Measurements from ENCODE around the gene TTPAL. TPM values are rescaled to one million over a fixed set of nuclear protein-coding genes. Genes with fewer than 3 reads are reported as not detected.

Gene TTPAL
- polyA plus RNA-seq, 1 of the 3 experiments (the other 2 are of a cell fraction) = 5.7 TPM

GRCh38 chr20:44480097-44480496 lies 4.4 kb downstream of the TTPAL start (continued):
- no peak for TF ChIP-seq REST (IDR thresholded peaks at IDR 0.05; ENCODE audit: low read depth, low read length)
- TF ChIP-seq EP300 (IDR thresholded peaks at IDR 0.05; ENCODE audit: borderline replicate concordance in 1 of 2, low read depth in 1 of 2, low read length in 1 of 2) = no peak
- no peak for TF ChIP-seq NFIC (IDR thresholded peaks at IDR 0.05; ENCODE audit: borderline replicate concordance)
- no peak for TF ChIP-seq PBX3 (IDR thresholded peaks at IDR 0.05)
- TF ChIP-seq SIN3A (IDR thresholded peaks at IDR 0.05; ENCODE audit: borderline replicate concordance, low read depth, low read length) = no peak
- no peak for TF ChIP-seq FOXJ3 (CRISPR knock-in tag; IDR thresholded peaks at IDR 0.05)

- Histone ChIP-seq H3K27me3 (ENCODE audit: insufficient read depth) (no peaks in the 10 kb centered on the region), H3K9me3 (no peaks in the 10 kb centered on the region), H3K36me3 (replicated peaks in 1 of 2; ENCODE audit: control insufficient read depth in 1 of 2, insufficient read depth in 2 of 2, low read length in 1 of 2) (peaks cover 16 to 39% of the 10 kb centered on the region in 2 experiments), H3K9me2 (no peaks in the 10 kb centered on the region), H3F3A (replicated peaks; ENCODE audit: insufficient read depth) (peaks cover 4% of the 10 kb centered on the region), H2AFZ (ENCODE audit: low read depth) (no peak overlapping the region), H3K9ac (no peak overlapping the region), H3K4me1 (ENCODE audit: control insufficient read depth in 1 of 2, insufficient read depth in 2 of 2, low read depth in 1 of 2, low read length in 1 of 2) (peaks cover 0 to 5% of the 10 kb centered on the region in 2 experiments; a peak in 2 of 4 replicates), H3K4me2 (no peak overlapping the region), H3K27ac (ENCODE audit: low read depth in 2 of 2, low read length in 1 of 2) (no peak overlapping the region), H3K79me2 (ENCODE audit: insufficient read depth) (peaks cover 18% of the 10 kb centered on the region; the same call in 1 of the 2 replicates), H3K4me3 (ENCODE audit: low read depth in 2 of 2, low read length in 1 of 2) (no peak overlapping the region), H4K20me1 (ENCODE audit: insufficient read depth) (no peaks in the 10 kb centered on the region)
- no peak for DNase-seq
- WGBS (ENCODE audit: low lambda C conversion rate) = 82% methylated on average over 6 of the region's 6 CpGs
- ChIA-PET POLR2A (no interaction called here), CTCF (no interaction called here)
- TF ChIP-seq SMC3 (IDR thresholded peaks at IDR 0.05; ENCODE audit: low read depth, low read length) (no peak), RFX5 (IDR thresholded peaks at IDR 0.05; ENCODE audit: low read length) (no peak), YY1 (IDR thresholded peaks at IDR 0.05; ENCODE audit: low read depth) (no peak), SIN3A (IDR thresholded peaks at IDR 0.05; ENCODE audit: borderline replicate concordance, low read depth, low read length) (no peak), GATA2 (CRISPR knock-in tag; IDR thresholded peaks at IDR 0.05) (no peak), CHD2 (IDR thresholded peaks at IDR 0.05; ENCODE audit: low read length, partially characterized antibody) (no peak), TEAD4 (IDR thresholded peaks at IDR 0.05; ENCODE audit: borderline replicate concordance, insufficient read depth) (no peak), FOXM1 (IDR thresholded peaks at IDR 0.05; ENCODE audit: low read depth) (no peak), FOSL2 (IDR thresholded peaks at IDR 0.05; ENCODE audit: borderline replicate concordance, low read depth) (no peak), MAX (IDR thresholded peaks at IDR 0.05; ENCODE audit: low read depth) (no peak), USF2 (IDR thresholded peaks at IDR 0.05; ENCODE audit: borderline replicate concordance, low read depth, low read length) (no peak), EP300 (IDR thresholded peaks at IDR 0.05; ENCODE audit: borderline replicate concordance in 1 of 2, low read depth in 1 of 2, low read length in 1 of 2) (no peak), NFIC (IDR thresholded peaks at IDR 0.05; ENCODE audit: borderline replicate concordance) (no peak), NRF1 (IDR thresholded peaks at IDR 0.05; ENCODE audit: low read depth, low read length) (no peak), RXRA (IDR thresholded peaks at IDR 0.05; ENCODE audit: borderline replicate concordance, low read depth) (no peak)
These were observed 6.2 kb downstream of the TTPAL start for GRCh38 chr20:44481719-44482416.
